HG03066 (cell line): Measurements from ENCODE around the gene PATE4.
A peak's percentile ranks its signal among the peaks of the same experiment; 100 is the strongest.

Experiments used
- ATAC-seq: cut with Tn5 transposase; IDR thresholded peaks from one replicate; pipeline ENCODE4 v1.9.1; 2021; ENCODE audit warnings: low read depth; ENCODE audit not compliant: unreplicated experiment

PATE4 gene

DNA sequence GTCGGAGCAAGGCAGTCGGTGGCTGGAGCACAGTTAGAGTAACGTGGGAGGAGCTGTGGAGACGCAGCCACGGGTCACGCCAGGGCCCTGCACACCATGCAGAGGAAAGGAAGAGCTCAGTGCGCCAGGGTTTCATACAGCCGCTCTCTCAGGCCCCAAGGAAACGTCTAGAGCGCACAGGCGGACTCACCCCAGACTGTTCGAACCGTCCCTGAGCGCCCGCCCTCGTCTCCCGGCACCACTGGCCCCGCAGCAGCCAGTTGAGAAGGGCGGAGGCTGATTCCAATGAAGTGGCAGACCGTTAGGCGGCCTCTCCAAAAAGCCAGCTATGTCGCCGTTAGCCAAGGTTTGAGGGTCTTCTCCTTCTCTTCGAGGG, 53.9 kb downstream of the PATE4 start:
- peak; percentile 18 for ATAC-seq

DNA sequence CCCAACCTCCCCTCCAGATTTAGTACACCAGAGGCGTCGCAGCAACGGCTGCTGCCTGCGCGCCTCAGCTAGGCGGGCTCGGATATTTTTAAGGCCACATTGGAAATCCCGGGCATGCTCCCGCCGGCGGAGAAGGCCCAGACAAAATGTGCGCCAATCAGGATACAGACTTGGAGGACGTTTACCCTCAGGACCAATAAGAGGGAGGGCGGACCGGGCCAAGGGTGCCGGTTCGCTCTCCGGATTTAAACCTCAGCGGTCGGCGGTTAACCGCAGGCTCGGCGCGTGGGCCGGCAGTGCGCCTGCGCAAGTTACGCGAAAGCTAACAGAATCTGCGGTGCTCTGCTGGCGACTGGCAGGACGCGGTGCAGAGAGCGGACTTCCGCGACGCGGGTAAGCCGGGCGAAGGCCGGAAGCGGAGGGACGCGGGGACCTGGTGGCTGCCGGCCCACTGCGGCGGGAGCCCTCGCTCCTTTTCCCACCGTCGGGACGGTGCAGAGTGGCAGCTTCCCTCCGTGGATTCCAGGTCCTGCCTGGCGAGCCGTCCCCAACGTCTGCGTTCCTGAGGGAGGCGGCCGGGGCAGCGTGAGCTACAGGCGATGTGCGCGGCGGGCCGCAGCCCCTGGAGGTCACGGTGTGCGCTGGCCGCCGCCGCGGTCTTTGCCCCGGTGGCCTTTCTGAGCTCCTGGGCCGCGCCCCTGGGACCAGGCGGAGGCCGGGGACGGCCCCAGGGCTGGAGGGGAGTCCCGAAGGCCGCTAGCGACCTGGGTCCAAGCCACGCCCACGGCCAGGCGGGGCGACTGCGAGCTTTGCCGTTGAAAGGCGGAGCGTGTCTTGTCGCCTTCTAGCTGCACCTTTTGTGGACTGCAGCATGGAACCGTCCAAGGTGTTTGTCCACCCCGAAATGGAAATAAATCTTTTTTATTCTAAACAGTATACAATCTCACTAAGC, 54.5 kb downstream of the PATE4 start, which contains the start of gene HYLS1:
HYLS1 (plus strand) TSS at position 296 of the 952 bp plus-strand sequence. CDS start 11,701 bp downstream, outside the sequence.
- ATAC-seq, result peak; percentile 85
